Neural crest cell (in vitro differentiated cells): ENCODE measurements around the gene CNKSR3. TPM values are rescaled to one million over a fixed set of nuclear protein-coding genes. Genes with fewer than 3 reads are reported as not detected.

ENCODE experiments used
- DNase-seq: peaks from one replicate; pipeline ENCODE4 v3.0.0; 2021; ENCODE audit warnings: low read depth, mixed read lengths, low spot score
- H3K27ac Mint-ChIP-seq: one replicate; pipeline ENCODE4 v1.8.0; 2021; ENCODE audit warnings: mild to moderate bottlenecking, mixed read lengths; ENCODE audit not compliant: unreplicated experiment
- H3K27me3 Mint-ChIP-seq: 2 replicates; pipeline ENCODE4 v1.8.0; 2021; ENCODE audit warnings: low read depth, mild to moderate bottlenecking, mixed read lengths
- H3K36me3 Mint-ChIP-seq: 2 replicates; pipeline ENCODE4 v1.8.0; 2021; ENCODE audit warnings: low read depth, mild to moderate bottlenecking, mixed read lengths
- H3K4me1 Mint-ChIP-seq: 2 replicates; pipeline ENCODE4 v1.8.0; 2021; ENCODE audit warnings: mixed read lengths
- H3K4me3 Mint-ChIP-seq: one replicate; pipeline ENCODE4 v1.8.0; 2021; ENCODE audit warnings: mild to moderate bottlenecking, mixed read lengths
- H3K9me3 Mint-ChIP-seq: 2 replicates; pipeline ENCODE4 v1.8.0; 2021; ENCODE audit warnings: mixed read lengths
- CTCF ChIP-seq: fragments of 200-600 bp; sonication (generic); conservative IDR thresholded peaks from 2 replicates; pipeline ENCODE4 v1.5.0; 2021; ENCODE audit warnings: antibody characterized with exemption, mild to moderate bottlenecking
- total RNA-seq: library from RNA; stranded (reverse); gene quantifications from 2 replicates; pipeline ENCODE4 v1.2.1, GENCODE V29; 2021

The CNKSR3 gene
- total RNA-seq, 1 donor from 2014 or later, result 11.7 TPM

GRCh38 chr6:154440422-154441043, 70.0 kb downstream of the CNKSR3 start:
- Mint-ChIP-seq H3K9me3 (peaks cover 2% of the 10 kb centered on the region), H3K4me3 (no peak overlapping the region), H3K27ac (no peak overlapping the region), H3K36me3 (peaks cover 22% of the 10 kb centered on the region), H3K27me3 (no peaks in the 10 kb centered on the region), H3K4me1 (peaks cover 27% of the 10 kb centered on the region)
- no peak for DNase-seq
- no peak for TF ChIP-seq CTCF

- Mint-ChIP-seq H3K9me3 (peaks cover 2% of the 10 kb centered on the region), H3K27ac (no peak overlapping the region), H3K36me3 (peaks cover 22% of the 10 kb centered on the region), H3K27me3 (no peaks in the 10 kb centered on the region), H3K4me1 (peaks cover 23% of the 10 kb centered on the region), H3K4me3 (no peak overlapping the region)
- no peak for TF ChIP-seq CTCF
- no peak for DNase-seq
These were observed 70.5 kb downstream of the CNKSR3 start for GRCh38 chr6:154440022-154440421.

- H3K27ac Mint-ChIP-seq, result no peak overlapping the region
- TF ChIP-seq CTCF, result no peak
- DNase-seq, result no peak
- H3K27me3 Mint-ChIP-seq, result no peaks in the 10 kb centered on the region
- H3K4me1 Mint-ChIP-seq, result peaks cover 20% of the 10 kb centered on the region
- peaks cover 25% of the 10 kb centered on the region for H3K36me3 Mint-ChIP-seq
- H3K4me3 Mint-ChIP-seq, result no peak overlapping the region
- peaks cover 2% of the 10 kb centered on the region for H3K9me3 Mint-ChIP-seq
These were observed 71.5 kb downstream of the CNKSR3 start for GRCh38 chr6:154438882-154439415.

- no peaks in the 10 kb centered on the region for H3K27me3 Mint-ChIP-seq
- DNase-seq, result no peak
- peaks cover 23% of the 10 kb centered on the region for H3K4me1 Mint-ChIP-seq
- H3K4me3 Mint-ChIP-seq, result no peak overlapping the region
- H3K36me3 Mint-ChIP-seq, result peaks cover 32% of the 10 kb centered on the region
- no peak for TF ChIP-seq CTCF
- H3K27ac Mint-ChIP-seq, result no peak overlapping the region
- peaks cover 7% of the 10 kb centered on the region for H3K9me3 Mint-ChIP-seq
These were observed 75.0 kb downstream of the CNKSR3 start for GRCh38 chr6:154435400-154435945.

GRCh38 chr6:154434662-154435061, 75.8 kb downstream of the CNKSR3 start:
- Mint-ChIP-seq H3K4me1 (peaks cover 16% of the 10 kb centered on the region), H3K36me3 (peaks cover 32% of the 10 kb centered on the region), H3K9me3 (peaks cover 7% of the 10 kb centered on the region), H3K27me3 (no peaks in the 10 kb centered on the region), H3K27ac (no peak overlapping the region), H3K4me3 (no peak overlapping the region)
- no peak for TF ChIP-seq CTCF
- no peak for DNase-seq
